Measurements from ENCODE around the gene TMEM132D.

GRCh38 chr12:129893691-129894090, 10.1 kb downstream of the TMEM132D start:
- TF ChIP-seq POLR2A (IDR thresholded peaks at IDR 0.05; ENCODE audit: low read length) (no peak), GATA1 (IDR thresholded peaks at IDR 0.05; ENCODE audit: low read depth, low read length) (no peak)

Data from erythroblast (primary cell).